CD4-positive, alpha-beta T cell (primary cell): Measurements from ENCODE around the gene ETFA. TPM values are rescaled to one million over a fixed set of nuclear protein-coding genes. Genes with fewer than 3 reads are reported as not detected.

Source experiments
- ATAC-seq: fragments of 200-7000 bp; cut with Tn5 transposase; one replicate; pipeline ENCODE4 v1.10.0; 2022; ENCODE audit warnings: mild to moderate bottlenecking; ENCODE audit not compliant: poor library complexity
- CTCF ChIA-PET: fragments of 350-600 bp; sonication (Branson Sonifier 250); formaldehyde crosslinking; loops from one replicate; lab custom pipeline; 2021; ENCODE audit warnings: antibody characterized with exemption, inconsistent platforms; lab: Charles Lee
- POLR2A ChIA-PET: fragments of 350-600 bp; sonication (Branson Sonifier 250); formaldehyde crosslinking; loops from one replicate; lab custom pipeline; 2021; ENCODE audit warnings: antibody characterized with exemption, inconsistent platforms; lab: Charles Lee
- DNase-seq, 14 experiments: peaks; one replicate each; pipeline ENCODE4 v3.0.0-alpha.2; 2013 to 2020; ENCODE audit warnings: mixed read lengths in 2 of 14
- H3K27ac ChIP-seq, 2 donors: one replicate each; pipeline versions ENCODE4 v1.5.1 to v1.7.0; 2013; ENCODE audit warnings: low read length in 2 of 2, low read depth in 1 of 2, mild to moderate bottlenecking in 1 of 2
- H3K27me3 ChIP-seq, 2 experiments: 1 replicate in 1 of 2; 2 replicates in 1 of 2; pipeline versions ENCODE4 v1.6.1 to v1.7.0; 2013; ENCODE audit warnings: low read length in 2 of 2, control low read depth in 1 of 2, mild to moderate bottlenecking in 1 of 2, moderate library complexity in 1 of 2; ENCODE audit not compliant: insufficient read depth in 2 of 2, control insufficient read depth in 1 of 2
- H3K36me3 ChIP-seq: one replicate; pipeline ENCODE4 v1.6.1; 2013; ENCODE audit warnings: low read length, control low read depth; ENCODE audit not compliant: insufficient read depth
- H3K4me1 ChIP-seq: one replicate; pipeline ENCODE4 v1.6.1; 2013; ENCODE audit warnings: low read length, control low read depth; ENCODE audit not compliant: insufficient read depth
- H3K4me3 ChIP-seq: one replicate; pipeline ENCODE4 v1.5.1; 2013; ENCODE audit warnings: mild to moderate bottlenecking, low read length, moderate library complexity
- H3K9me3 ChIP-seq, 2 experiments: 1 replicate in 1 of 2; 2 replicates in 1 of 2; pipeline versions ENCODE4 v1.6.1 to v1.7.0; 2013; ENCODE audit warnings: low read length in 2 of 2, mild to moderate bottlenecking in 2 of 2, control low read depth in 1 of 2, moderate library complexity in 1 of 2; ENCODE audit not compliant: control insufficient read depth in 1 of 2, insufficient read depth in 1 of 2
- H3K27ac Mint-ChIP-seq: one replicate; pipeline ENCODE4 v1.8.0; 2020; ENCODE audit warnings: mixed read lengths
- H3K27me3 Mint-ChIP-seq: one replicate; pipeline ENCODE4 v1.8.0; 2021; ENCODE audit warnings: mixed read lengths
- H3K36me3 Mint-ChIP-seq: one replicate; pipeline ENCODE4 v1.8.0; 2021; ENCODE audit warnings: low read depth, mixed read lengths
- H3K4me1 Mint-ChIP-seq: one replicate; pipeline ENCODE4 v1.8.0; 2021; ENCODE audit warnings: low read depth, mixed read lengths
- H3K4me3 Mint-ChIP-seq: one replicate; pipeline ENCODE4 v1.8.0; 2020; ENCODE audit warnings: mild to moderate bottlenecking, mixed read lengths
- H3K9me3 Mint-ChIP-seq: one replicate; pipeline ENCODE4 v1.8.0; 2020; ENCODE audit warnings: mixed read lengths
- intact Hi-C, 2 experiments: fragments of 100-400 bp; cut with DNase I in 1 of 2; cut with micrococcal nuclease in 1 of 2; formaldehyde crosslinking; loops; one replicate each; pipeline versions ENCODE4 v1.15.1 to v1.9.0; 2023 to 2025; cut with DNase I, micrococcal nuclease
- total RNA-seq, 174 experiments: library from RNA in 2 of 174; stranded (reverse) in 2 of 174; gene quantifications; one replicate each; pipeline ENCODE4 v1.2.3 and lab custom pipeline; 2021 to 2026
- TF ChIP-seq, protein P1 (sequence below): fragments of 200-600 bp; IDR thresholded peaks from one replicate; pipeline ENCODE4 v1.8.0; 2022; ENCODE audit warnings: antibody characterized with exemption, mild to moderate bottlenecking

The ETFA gene
- total RNA-seq, 2 experiments from 2014 or later, result 11.4 to 15.2 TPM

DNA sequence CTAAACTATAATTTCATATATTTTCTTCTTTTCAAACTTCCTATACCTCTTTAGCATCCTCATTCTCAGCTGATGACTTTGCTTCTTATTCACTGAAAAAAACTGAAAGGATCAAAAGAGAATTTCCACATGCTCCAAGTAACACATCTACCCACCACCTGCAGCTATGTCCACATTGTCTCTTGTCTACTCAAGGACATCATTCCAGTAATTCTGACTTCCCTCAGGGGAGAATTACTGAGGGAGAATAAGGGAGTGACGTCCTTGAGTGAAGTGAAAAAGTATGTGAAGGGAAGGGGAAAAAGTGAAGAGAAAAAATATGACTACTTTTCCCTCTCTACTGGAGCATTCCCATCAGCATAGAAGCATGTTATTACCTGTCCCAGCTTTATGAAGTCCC is 32.6 kb downstream of the ETFA start:
- Mint-ChIP-seq H3K27me3 (no peaks in the 10 kb centered on the region), H3K27ac (no peak overlapping the region), H3K4me1 (peaks cover 8% of the 10 kb centered on the region), H3K36me3 (peaks cover 85% of the 10 kb centered on the region), H3K9me3 (no peaks in the 10 kb centered on the region), H3K4me3 (no peak overlapping the region)
- TF ChIP-seq, protein P1, sequence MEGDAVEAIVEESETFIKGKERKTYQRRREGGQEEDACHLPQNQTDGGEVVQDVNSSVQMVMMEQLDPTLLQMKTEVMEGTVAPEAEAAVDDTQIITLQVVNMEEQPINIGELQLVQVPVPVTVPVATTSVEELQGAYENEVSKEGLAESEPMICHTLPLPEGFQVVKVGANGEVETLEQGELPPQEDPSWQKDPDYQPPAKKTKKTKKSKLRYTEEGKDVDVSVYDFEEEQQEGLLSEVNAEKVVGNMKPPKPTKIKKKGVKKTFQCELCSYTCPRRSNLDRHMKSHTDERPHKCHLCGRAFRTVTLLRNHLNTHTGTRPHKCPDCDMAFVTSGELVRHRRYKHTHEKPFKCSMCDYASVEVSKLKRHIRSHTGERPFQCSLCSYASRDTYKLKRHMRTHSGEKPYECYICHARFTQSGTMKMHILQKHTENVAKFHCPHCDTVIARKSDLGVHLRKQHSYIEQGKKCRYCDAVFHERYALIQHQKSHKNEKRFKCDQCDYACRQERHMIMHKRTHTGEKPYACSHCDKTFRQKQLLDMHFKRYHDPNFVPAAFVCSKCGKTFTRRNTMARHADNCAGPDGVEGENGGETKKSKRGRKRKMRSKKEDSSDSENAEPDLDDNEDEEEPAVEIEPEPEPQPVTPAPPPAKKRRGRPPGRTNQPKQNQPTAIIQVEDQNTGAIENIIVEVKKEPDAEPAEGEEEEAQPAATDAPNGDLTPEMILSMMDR, result no peak
- H3K27me3 ChIP-seq, result no peaks in the 10 kb centered on the region
- ChIA-PET CTCF (interaction anchor here (0.7 kb wide), 1 partner anchor 13 kb away, joined by 3 read pairs; no protein-coding TSS in a partner anchor), POLR2A (interaction anchor here (0.9 kb wide), 1 partner anchor 62 kb away, joined by 3 read pairs; no protein-coding TSS in a partner anchor)
- peaks cover 57% of the 10 kb centered on the region for H3K36me3 ChIP-seq
- peaks cover 6% of the 10 kb centered on the region for H3K4me1 ChIP-seq
- H3K4me3 ChIP-seq, result no peak overlapping the region
- no peak for DNase-seq
- no peaks in the 10 kb centered on the region for H3K9me3 ChIP-seq
- H3K27ac ChIP-seq, result no peak overlapping the region
- intact Hi-C loops, result no loop called here
- ATAC-seq, result no peak

DNA sequence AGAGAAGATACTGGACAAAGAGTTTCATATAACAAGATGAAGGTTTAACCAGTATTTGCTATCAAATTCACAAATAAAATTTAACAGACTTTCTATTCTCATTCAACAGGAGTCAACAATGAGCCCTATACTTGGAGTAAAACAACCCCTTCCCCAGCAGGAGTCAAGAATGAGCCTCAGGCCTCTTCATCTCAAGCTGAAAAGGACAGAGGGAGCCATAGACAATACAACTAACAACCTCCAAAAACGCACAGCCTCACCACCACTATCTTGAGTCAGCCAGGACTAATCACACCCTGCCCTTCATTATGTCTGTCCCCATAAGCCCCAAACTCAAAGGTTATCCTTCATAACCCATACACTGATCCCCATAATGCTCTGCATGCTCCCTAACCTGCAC is 36.4 kb downstream of the ETFA start:
- Histone ChIP-seq H3K9me3 (no peaks in the 10 kb centered on the region), H3K27me3 (no peaks in the 10 kb centered on the region), H3K4me3 (no peak overlapping the region), H3K4me1 (no peaks in the 10 kb centered on the region), H3K36me3 (peaks cover 64% of the 10 kb centered on the region), H3K27ac (no peak overlapping the region)
- POLR2A ChIA-PET, result no interaction called here
- no peak for DNase-seq
- no peaks in the 10 kb centered on the region for H3K9me3 Mint-ChIP-seq
- no peaks in the 10 kb centered on the region for H3K4me1 Mint-ChIP-seq
- H3K27me3 Mint-ChIP-seq, result no peaks in the 10 kb centered on the region
- CTCF ChIA-PET, result interaction anchor here (0.6 kb wide), 1 partner anchor 218 kb away, joined by 3 read pairs; no protein-coding TSS in a partner anchor
- peaks cover 89% of the 10 kb centered on the region for H3K36me3 Mint-ChIP-seq
- H3K4me3 Mint-ChIP-seq, result no peak overlapping the region
- TF ChIP-seq, protein P1, result no peak
- no peak for ATAC-seq
- intact Hi-C loops, result no loop called here
- H3K27ac Mint-ChIP-seq, result no peak overlapping the region

DNA sequence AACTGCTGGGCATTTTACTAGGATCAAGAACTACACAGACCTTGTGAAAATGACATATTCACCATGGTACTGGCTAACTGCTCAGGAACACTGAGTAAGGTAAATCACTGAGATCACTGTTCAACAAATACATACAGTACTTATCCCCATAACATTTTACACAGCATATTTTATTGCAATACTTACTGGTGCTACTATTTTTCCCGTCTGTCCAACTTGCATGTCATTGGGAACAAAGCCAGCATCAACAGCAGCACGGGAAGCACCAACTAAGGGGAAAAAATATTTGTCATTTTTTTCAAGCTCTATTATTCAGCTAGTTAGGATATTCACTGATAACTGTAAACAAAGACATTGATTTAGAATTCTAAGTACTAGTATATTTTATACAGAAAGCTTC is 37.0 kb downstream of the ETFA start:
- peaks cover 66% of the 10 kb centered on the region for H3K36me3 ChIP-seq
- H3K27me3 ChIP-seq, result no peaks in the 10 kb centered on the region
- Mint-ChIP-seq H3K27me3 (no peaks in the 10 kb centered on the region), H3K4me3 (no peak overlapping the region), H3K36me3 (peaks cover 89% of the 10 kb centered on the region), H3K4me1 (no peaks in the 10 kb centered on the region), H3K9me3 (no peaks in the 10 kb centered on the region), H3K27ac (no peak overlapping the region)
- TF ChIP-seq, protein P1, result no peak
- H3K4me3 ChIP-seq, result no peak overlapping the region
- ChIA-PET POLR2A (no interaction called here), CTCF (interaction anchor here (0.6 kb wide), 1 partner anchor 217 kb away, joined by 3 read pairs; no protein-coding TSS in a partner anchor)
- peaks cover 0 to 3% of the 10 kb centered on the region in 2 experiments for H3K9me3 ChIP-seq
- H3K27ac ChIP-seq, result no peak overlapping the region
- no peaks in the 10 kb centered on the region for H3K4me1 ChIP-seq
- DNase-seq, result no peak
- no peak for ATAC-seq
- intact Hi-C loops, result no loop called here
